KMS-11 (cell line): ENCODE measurements around the gene TAF10.

ENCODE experiments used
- H2AFZ ChIP-seq: fragments of 200-600 bp; sonication (generic); 2 replicates; pipeline ENCODE4 v1.6.1; 2016; ENCODE audit warnings: antibody characterized with exemption, mixed run types, low read depth
- H3K27ac ChIP-seq: fragments of 200-600 bp; sonication (generic); 2 replicates; pipeline ENCODE4 v1.6.1; 2016; ENCODE audit warnings: mild to moderate bottlenecking, mixed run types
- H3K27me3 ChIP-seq: fragments of 200-600 bp; sonication (generic); 2 replicates; pipeline ENCODE4 v1.6.1; 2017; ENCODE audit warnings: mild to moderate bottlenecking, low read depth, mixed run types, moderate library complexity; ENCODE audit not compliant: insufficient read depth
- H3K36me3 ChIP-seq: fragments of 200-600 bp; sonication (generic); 2 replicates; pipeline ENCODE4 v1.6.1; 2017; ENCODE audit warnings: mild to moderate bottlenecking, mixed run types; ENCODE audit not compliant: insufficient read depth
- H3K4me1 ChIP-seq: fragments of 200-600 bp; sonication (generic); 2 replicates; pipeline ENCODE4 v1.6.1; 2016; ENCODE audit warnings: mild to moderate bottlenecking, low read depth, mixed run types; ENCODE audit not compliant: poor library complexity, severe bottlenecking
- H3K4me2 ChIP-seq: fragments of 200-600 bp; sonication (generic); 2 replicates; pipeline ENCODE4 v1.7.0; 2016; ENCODE audit warnings: mild to moderate bottlenecking, mixed run types
- H3K4me3 ChIP-seq: fragments of 200-600 bp; sonication (generic); IDR thresholded peaks from 2 replicates; pipeline ENCODE4 v1.6.1; 2017; ENCODE audit warnings: low read depth, low read length, mixed read lengths; ENCODE audit not compliant: insufficient read depth
- H3K79me2 ChIP-seq: fragments of 200-600 bp; sonication (generic); 2 replicates; pipeline ENCODE4 v1.6.1; 2016; ENCODE audit warnings: low read depth, mixed run types; ENCODE audit not compliant: insufficient read depth
- H3K9ac ChIP-seq: fragments of 200-600 bp; sonication (generic); 2 replicates; pipeline ENCODE4 v1.6.1; 2016; ENCODE audit warnings: mild to moderate bottlenecking, mixed run types
- H4K20me1 ChIP-seq: fragments of 200-600 bp; sonication (generic); 2 replicates; pipeline ENCODE4 v1.6.1; 2016; ENCODE audit warnings: mild to moderate bottlenecking, mixed run types; ENCODE audit not compliant: insufficient read depth
- TF ChIP-seq, protein P1 (sequence below): fragments of 200-600 bp; sonication (generic); conservative IDR thresholded peaks from 2 replicates; pipeline ENCODE4 v1.6.1; 2017; ENCODE audit warnings: low read depth, mild to moderate bottlenecking, antibody characterized with exemption, low read length, moderate library complexity, mixed read lengths

Gene TAF10

DNA sequence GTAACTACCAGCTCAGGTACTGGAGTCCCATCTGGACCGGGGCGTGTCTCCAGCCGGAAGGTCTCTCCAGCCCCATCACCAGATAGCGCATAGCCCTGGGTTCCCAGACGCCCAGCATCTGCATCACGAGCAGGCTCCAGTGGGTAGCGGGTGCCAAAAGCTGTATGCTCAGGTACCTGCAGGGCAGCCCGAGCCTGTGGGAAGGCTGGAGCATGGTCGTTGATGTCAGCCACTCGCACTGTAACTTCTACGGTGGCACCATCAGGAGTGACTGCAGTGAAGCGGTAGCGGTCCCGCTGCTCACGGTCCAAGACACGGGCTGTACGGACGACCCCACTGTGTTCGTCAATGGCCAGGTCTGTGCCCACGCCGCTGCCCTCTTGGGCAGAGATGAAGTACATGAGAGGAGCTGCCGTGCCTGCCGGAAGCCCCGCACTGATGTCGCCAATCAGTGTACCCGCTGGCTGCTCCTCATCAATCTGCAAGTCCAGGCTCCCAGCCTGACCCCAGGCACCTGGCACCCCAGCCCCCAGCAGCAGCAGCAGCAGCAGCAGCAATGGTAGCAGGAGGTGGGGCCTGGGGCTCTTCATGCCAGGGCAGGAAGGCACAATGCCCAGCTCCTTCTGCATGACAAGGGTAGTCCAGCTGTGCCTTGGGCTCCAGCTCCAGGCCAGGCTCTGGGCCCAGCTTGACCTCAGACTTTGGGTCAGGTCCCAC is 29.1 kb upstream of the TAF10 start:
- Histone ChIP-seq H2AFZ (no peak overlapping the region), H3K4me1 (no peaks in the 10 kb centered on the region), H3K27me3 (no peaks in the 10 kb centered on the region), H3K9ac (no peak overlapping the region), H3K27ac (no peak overlapping the region), H3K79me2 (no peaks in the 10 kb centered on the region), H3K4me2 (no peak overlapping the region), H3K4me3 (no peak overlapping the region), H3K36me3 (no peaks in the 10 kb centered on the region), H4K20me1 (no peaks in the 10 kb centered on the region)
- TF ChIP-seq, protein P1, sequence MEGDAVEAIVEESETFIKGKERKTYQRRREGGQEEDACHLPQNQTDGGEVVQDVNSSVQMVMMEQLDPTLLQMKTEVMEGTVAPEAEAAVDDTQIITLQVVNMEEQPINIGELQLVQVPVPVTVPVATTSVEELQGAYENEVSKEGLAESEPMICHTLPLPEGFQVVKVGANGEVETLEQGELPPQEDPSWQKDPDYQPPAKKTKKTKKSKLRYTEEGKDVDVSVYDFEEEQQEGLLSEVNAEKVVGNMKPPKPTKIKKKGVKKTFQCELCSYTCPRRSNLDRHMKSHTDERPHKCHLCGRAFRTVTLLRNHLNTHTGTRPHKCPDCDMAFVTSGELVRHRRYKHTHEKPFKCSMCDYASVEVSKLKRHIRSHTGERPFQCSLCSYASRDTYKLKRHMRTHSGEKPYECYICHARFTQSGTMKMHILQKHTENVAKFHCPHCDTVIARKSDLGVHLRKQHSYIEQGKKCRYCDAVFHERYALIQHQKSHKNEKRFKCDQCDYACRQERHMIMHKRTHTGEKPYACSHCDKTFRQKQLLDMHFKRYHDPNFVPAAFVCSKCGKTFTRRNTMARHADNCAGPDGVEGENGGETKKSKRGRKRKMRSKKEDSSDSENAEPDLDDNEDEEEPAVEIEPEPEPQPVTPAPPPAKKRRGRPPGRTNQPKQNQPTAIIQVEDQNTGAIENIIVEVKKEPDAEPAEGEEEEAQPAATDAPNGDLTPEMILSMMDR: no peak

DNA sequence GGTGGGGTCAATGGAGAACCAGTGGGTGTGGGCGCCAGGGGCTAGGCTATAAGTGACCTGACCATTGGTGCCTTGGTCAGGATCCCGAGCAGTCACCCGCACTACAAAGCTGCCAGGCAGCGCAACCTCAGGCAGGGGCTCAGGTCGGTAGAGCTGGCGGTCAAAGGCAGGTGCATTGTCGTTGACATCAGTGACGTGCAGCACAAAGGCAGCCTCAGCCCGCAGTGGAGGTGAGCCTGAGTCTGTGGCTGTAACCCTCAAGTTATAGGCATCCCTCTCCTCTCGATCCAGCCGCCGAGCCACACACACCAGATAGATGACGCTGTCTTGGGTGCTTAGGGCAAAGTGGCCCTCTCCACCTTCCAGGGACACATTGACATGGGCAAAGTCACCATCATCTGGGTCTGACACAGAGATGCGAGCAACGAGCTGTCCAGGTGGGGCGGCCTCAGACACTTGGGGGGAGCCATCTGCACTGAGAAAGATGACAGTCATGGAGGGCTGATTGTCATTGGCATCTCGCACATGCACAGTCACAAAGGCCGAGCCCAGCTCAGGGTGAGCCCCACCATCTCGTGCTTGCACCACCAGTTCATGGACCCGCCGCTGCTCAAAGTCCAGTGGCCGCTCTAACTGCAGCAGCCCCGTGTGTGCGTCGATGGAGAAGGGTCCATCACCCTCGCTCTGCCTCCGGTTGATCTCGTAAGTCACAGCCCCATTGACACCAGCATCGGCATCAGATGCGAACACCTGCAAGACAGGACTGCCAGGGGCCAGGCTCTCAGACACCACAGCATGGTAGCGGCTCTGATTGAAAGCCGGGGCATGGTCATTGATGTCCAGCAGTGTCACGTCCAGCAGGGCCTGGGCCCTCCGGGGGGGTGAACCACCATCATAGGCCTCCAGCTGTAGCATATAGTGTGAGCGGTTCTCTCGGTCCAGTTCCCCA is 28.3 kb upstream of the TAF10 start:
- no peaks in the 10 kb centered on the region for H3K36me3 ChIP-seq
- no peaks in the 10 kb centered on the region for H3K79me2 ChIP-seq
- no peaks in the 10 kb centered on the region for H4K20me1 ChIP-seq
- H3K4me1 ChIP-seq: no peaks in the 10 kb centered on the region
- H3K4me2 ChIP-seq: no peak overlapping the region
- H3K27me3 ChIP-seq: no peaks in the 10 kb centered on the region
- H2AFZ ChIP-seq: no peak overlapping the region
- TF ChIP-seq, protein P1: no peak
- no peak overlapping the region for H3K27ac ChIP-seq
- H3K9ac ChIP-seq: no peak overlapping the region
- H3K4me3 ChIP-seq: no peak overlapping the region

DNA sequence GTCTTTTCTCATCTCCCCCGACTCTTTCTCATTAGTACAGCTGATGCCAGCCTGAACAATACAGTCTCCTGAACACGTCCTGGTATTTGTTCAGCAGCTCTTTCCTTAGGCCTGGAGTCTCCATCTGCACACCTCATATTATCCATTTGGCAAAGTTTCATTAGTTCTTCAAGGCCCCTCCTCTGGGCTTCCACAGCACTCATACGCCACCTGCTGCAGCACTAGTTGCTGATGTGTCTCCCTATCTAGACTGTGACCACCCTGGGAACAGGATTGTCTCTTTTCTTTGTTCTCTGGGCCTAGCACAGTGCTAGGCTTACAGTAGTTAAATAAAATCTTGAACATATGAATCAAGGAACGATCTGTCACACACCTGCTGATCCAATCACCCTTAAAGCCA is 26.4 kb upstream of the TAF10 start:
- no peak overlapping the region for H3K9ac ChIP-seq
- H3K79me2 ChIP-seq: no peaks in the 10 kb centered on the region
- no peak overlapping the region for H3K4me2 ChIP-seq
- H3K27me3 ChIP-seq: no peaks in the 10 kb centered on the region
- no peak overlapping the region for H3K4me3 ChIP-seq
- H3K36me3 ChIP-seq: no peaks in the 10 kb centered on the region
- H3K27ac ChIP-seq: no peak overlapping the region
- TF ChIP-seq, protein P1: no peak
- no peaks in the 10 kb centered on the region for H3K4me1 ChIP-seq
- H4K20me1 ChIP-seq: no peaks in the 10 kb centered on the region
- no peak overlapping the region for H2AFZ ChIP-seq

DNA sequence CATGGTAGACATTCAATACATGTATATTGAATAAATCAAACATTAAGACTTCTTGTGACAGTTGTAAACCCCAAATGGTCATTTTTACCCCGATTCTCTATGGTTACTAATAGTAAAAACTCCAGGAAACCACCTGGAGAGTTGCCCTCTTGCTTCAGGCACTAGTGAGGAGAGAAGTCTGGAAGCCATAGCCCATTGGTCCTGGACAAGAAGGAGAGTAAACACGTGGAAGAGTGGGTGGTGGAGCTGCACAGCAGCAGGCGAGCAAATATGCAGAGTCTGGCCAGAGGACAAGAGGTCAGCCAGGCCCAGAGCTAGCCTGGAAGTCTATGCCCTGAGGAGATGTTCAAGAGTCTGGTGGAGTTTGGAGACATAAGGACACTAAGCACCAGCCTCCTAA is 25.9 kb upstream of the TAF10 start:
- no peak overlapping the region for H3K9ac ChIP-seq
- no peaks in the 10 kb centered on the region for H3K4me1 ChIP-seq
- no peak overlapping the region for H3K4me2 ChIP-seq
- no peak overlapping the region for H2AFZ ChIP-seq
- no peaks in the 10 kb centered on the region for H4K20me1 ChIP-seq
- H3K4me3 ChIP-seq: no peak overlapping the region
- no peaks in the 10 kb centered on the region for H3K36me3 ChIP-seq
- H3K27me3 ChIP-seq: no peaks in the 10 kb centered on the region
- H3K79me2 ChIP-seq: no peaks in the 10 kb centered on the region
- TF ChIP-seq, protein P1: no peak
- H3K27ac ChIP-seq: no peak overlapping the region
